ENCODE measurements around the gene PTPRN. TPM values are rescaled to one million over a fixed set of nuclear protein-coding genes. Genes with fewer than 3 reads are reported as not detected.
A peak's percentile ranks its signal among the peaks of the same experiment; 100 is the strongest.

The PTPRN gene
- total and polyA plus RNA-seq, 2 experiments from 2014 or later, result 5.1 to 22.1 TPM

DNA sequence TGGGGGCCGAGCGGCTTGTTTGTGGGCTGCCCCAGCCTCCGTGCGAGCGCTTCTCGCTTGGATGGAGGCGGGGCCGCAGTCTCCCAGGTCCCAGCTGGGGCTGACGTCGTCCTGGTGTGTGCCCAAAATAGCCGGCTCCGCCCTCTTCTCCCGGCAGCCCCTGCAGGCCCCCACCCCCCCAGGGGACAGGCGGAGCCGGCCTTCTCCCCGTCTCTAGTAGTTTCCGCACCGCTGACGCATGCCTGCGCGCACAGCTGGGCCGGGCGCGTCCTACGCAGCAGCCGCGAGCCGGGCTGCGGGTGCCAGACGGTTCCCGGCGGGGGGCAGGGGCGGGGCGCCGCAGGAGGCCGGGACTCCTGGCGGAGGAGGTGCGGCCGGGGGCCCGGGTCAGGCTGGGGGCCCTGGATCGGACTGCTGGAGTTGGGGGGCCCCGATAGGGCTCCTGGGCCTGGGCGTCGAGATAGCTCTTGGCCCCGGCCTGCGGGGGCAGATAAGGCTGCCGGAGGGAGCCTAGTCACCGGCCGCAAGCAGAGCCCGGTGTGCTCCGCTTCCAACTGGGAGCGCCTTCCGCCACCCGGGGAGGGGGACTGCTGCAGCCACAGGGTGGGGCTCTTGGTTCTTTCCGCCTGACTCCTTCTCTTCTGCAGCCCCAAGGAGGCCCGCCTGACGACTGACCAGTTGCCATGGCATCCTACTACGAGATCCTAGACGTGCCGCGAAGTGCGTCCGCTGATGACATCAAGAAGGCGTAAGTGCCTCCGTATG is 29.9 kb downstream of the PTPRN start, which contains the start of gene DNAJB2:
TSS of gene DNAJB2 (plus strand) at position 216 of the 765 bp plus-strand sequence. CDS start at position 684, 468 bp downstream.
- Mint-ChIP-seq H3K27me3 (ENCODE audit: insufficient read depth, low read depth, poor library complexity) (peaks cover 18% of the 10 kb centered on the region), H3K4me3 (peak within 1 kb of the TSS; percentile 85), H3K36me3 (ENCODE audit: low read depth) (peaks cover 11% of the 10 kb centered on the region; the same call in 2 of the 3 replicates), H3K4me1 (peaks cover 37% of the 10 kb centered on the region), H3K27ac (peak within 1 kb of the TSS; percentile 92), H3K9me3 (no peaks in the 10 kb centered on the region)
- H3K36me3 ChIP-seq (ENCODE audit: insufficient read depth), result no peaks in the 10 kb centered on the region; the same call in 1 of the 2 replicates
- peak; percentile 83 for ATAC-seq
- no peaks in the 10 kb centered on the region for H4K20me1 ChIP-seq (replicated peaks; ENCODE audit: insufficient read depth)
- peak within 1 kb of the TSS; percentile 95 for H3K4me2 ChIP-seq
- TF ChIP-seq EZH2 (IDR thresholded peaks at IDR 0.05; ENCODE audit: low read depth, unreplicated experiment) (no peak), ETS1 (IDR thresholded peaks at IDR 0.05) (no peak), CTCF (conservative IDR thresholded peaks at IDR 0.05; ENCODE audit: low read depth in 2 of 2) (no peak), ZNF331 (CRISPR knock-in tag; IDR thresholded peaks at IDR 0.05; ENCODE audit: low read depth) (no peak), JUNB (IDR thresholded peaks at IDR 0.05; ENCODE audit: unreplicated experiment) (no peak), CREB1 (CRISPR knock-in tag; IDR thresholded peaks at IDR 0.05; ENCODE audit: low read depth) (peak; percentile 89), POLR2AphosphoS5 (IDR thresholded peaks at IDR 0.05; ENCODE audit: low read depth) (peak; percentile 52), EZH2phosphoT487 (IDR thresholded peaks at IDR 0.05; ENCODE audit: unreplicated experiment) (no peak), STAT1 (IDR thresholded peaks at IDR 0.05; ENCODE audit: unreplicated experiment) (no peak)
- TF ChIP-seq, protein P1, sequence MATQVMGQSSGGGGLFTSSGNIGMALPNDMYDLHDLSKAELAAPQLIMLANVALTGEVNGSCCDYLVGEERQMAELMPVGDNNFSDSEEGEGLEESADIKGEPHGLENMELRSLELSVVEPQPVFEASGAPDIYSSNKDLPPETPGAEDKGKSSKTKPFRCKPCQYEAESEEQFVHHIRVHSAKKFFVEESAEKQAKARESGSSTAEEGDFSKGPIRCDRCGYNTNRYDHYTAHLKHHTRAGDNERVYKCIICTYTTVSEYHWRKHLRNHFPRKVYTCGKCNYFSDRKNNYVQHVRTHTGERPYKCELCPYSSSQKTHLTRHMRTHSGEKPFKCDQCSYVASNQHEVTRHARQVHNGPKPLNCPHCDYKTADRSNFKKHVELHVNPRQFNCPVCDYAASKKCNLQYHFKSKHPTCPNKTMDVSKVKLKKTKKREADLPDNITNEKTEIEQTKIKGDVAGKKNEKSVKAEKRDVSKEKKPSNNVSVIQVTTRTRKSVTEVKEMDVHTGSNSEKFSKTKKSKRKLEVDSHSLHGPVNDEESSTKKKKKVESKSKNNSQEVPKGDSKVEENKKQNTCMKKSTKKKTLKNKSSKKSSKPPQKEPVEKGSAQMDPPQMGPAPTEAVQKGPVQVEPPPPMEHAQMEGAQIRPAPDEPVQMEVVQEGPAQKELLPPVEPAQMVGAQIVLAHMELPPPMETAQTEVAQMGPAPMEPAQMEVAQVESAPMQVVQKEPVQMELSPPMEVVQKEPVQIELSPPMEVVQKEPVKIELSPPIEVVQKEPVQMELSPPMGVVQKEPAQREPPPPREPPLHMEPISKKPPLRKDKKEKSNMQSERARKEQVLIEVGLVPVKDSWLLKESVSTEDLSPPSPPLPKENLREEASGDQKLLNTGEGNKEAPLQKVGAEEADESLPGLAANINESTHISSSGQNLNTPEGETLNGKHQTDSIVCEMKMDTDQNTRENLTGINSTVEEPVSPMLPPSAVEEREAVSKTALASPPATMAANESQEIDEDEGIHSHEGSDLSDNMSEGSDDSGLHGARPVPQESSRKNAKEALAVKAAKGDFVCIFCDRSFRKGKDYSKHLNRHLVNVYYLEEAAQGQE (IDR thresholded peaks at IDR 0.05; ENCODE audit: unreplicated experiment), result no peak
- H3K9me2 ChIP-seq (ENCODE audit: insufficient read depth), result no peaks in the 10 kb centered on the region
- peak; percentile 98 for DNase-seq (ENCODE audit: low spot score)
- peak within 1 kb of the TSS; percentile 13; the same call in 1 of the 2 replicates for H3K27ac ChIP-seq (ENCODE audit: low read depth)
- no peaks in the 10 kb centered on the region for H3F3A ChIP-seq (replicated peaks; ENCODE audit: low read depth)
- H2AFZ ChIP-seq, result peak within 1 kb of the TSS; percentile 72
- H3K4me3 ChIP-seq, result peak within 1 kb of the TSS; percentile 83
- peaks cover 29% of the 10 kb centered on the region for H3K4me1 ChIP-seq (ENCODE audit: insufficient read depth)
- H3K79me2 ChIP-seq (replicated peaks; ENCODE audit: insufficient read depth), result no peaks in the 10 kb centered on the region
- no peaks in the 10 kb centered on the region for H3K27me3 ChIP-seq (ENCODE audit: insufficient read depth)

Measured in GM23338 (cell line).